Stimulated activated naive CD4-positive, alpha-beta T cell (primary cell): Measurements from ENCODE around the gene ALDH5A1.

Source experiments
- DNase-seq, 6 experiments: peaks; one replicate each; lab custom pipeline; 2025; lab: John Stamatoyannopoulos, UW

The ALDH5A1 gene

GRCh38 chr6:24569811-24570210 is 75.0 kb downstream of the ALDH5A1 start:
- no peak for DNase-seq

DNA sequence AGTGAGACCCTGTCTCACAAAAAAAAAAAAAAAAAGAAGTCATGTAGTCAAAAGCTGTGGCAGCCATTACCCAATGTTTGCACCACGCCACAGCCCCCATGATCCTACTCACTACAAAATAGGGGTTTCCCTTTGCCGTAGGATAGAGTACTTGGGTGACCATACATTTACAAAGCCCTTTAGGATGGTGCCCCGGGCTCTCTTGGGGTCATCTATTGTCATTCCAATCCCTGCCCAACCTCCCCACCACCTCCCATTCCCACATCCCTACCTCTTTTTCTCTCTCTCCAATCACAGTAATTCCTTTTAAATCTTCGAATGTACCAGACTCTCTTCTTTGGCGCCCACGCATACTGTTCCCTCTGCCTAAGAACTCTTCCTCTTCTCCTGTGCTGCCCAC is 76.6 kb downstream of the ALDH5A1 start:
- no peak for DNase-seq

DNA sequence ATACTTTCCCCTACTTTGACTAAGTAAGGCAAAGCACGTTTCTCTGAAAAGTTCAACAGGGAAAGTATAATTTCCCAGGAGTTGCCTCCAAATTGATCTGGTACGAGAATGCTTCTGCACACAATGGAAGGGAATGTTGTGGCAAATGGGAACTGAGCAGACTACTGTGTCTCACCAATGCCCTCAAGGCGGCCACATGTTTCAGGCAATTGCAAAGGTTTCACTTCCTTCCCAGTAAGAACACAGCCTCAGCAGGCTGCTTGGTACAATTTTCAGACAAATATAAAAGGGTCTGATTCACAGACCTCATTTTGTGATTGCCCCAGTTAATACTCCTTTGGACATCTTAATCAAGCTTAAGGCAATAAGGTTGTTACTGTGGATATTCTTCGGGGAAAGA is 80.0 kb downstream of the ALDH5A1 start:
- DNase-seq = no peak

GRCh38 chr6:24576447-24576846 is 81.7 kb downstream of the ALDH5A1 start:
- no peak for DNase-seq

GRCh38 chr6:24581084-24581669 is 86.4 kb downstream of the ALDH5A1 start:
- peak; percentile 40 to 76 (median 64) for DNase-seq

- peak; percentile 32 to 62 (median 48) for DNase-seq
Measured at GRCh38 chr6:24583463-24584381, 89.0 kb downstream of the ALDH5A1 start.

DNA sequence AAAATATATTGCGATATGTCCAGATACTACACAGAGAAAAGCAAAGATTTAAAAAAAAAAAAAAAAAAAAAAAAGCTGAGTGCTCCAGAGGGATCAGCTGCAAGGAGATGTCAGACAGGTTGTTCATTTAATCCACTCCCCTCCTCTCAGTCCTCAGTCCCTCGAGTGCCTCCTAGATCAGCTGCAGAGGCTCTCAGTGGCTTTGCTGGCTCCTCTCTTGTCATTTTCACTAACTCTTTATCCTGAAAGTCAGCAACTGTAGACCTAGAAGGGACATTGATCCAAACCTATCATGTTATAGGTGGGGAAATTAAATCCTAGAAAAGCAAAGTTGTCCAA is 89.6 kb downstream of the ALDH5A1 start:
- DNase-seq = no peak
